BLaER1 treated with 17β-estradiol and CSF1 and Interleukin-3, amounts not matched to agents 10 nM and 100 nM (cell line): ENCODE data around the gene CNNM4.
"Not testable (repeated sequence)": the region's sequence is repeated elsewhere in the genome, so short reads cannot be mapped to it uniquely, and the experiment has no call there.

Source experiments
- H3K27ac ChIP-seq, 11 experiments: shearing (Covaris generic); formaldehyde crosslinking; 2 replicates each; pipeline ENCODE4 v1.8.1; 2022
- H3K27me3 ChIP-seq, 11 experiments: shearing (Covaris generic); formaldehyde crosslinking; 2 replicates each; pipeline ENCODE4 v1.8.1; 2022
- H3K36me3 ChIP-seq, 11 experiments: shearing (Covaris generic); formaldehyde crosslinking; 2 replicates each; pipeline ENCODE4 v1.8.1; 2022
- H3K4me1 ChIP-seq, 10 experiments: shearing (Covaris generic); formaldehyde crosslinking; 2 replicates each; pipeline ENCODE4 v1.8.1; 2022
- H3K4me2 ChIP-seq, 11 experiments: shearing (Covaris generic); formaldehyde crosslinking; 2 replicates each; pipeline ENCODE4 v1.8.1; 2022
- H3K4me3 ChIP-seq, 10 experiments: shearing (Covaris generic); formaldehyde crosslinking; 2 replicates each; pipeline ENCODE4 v1.8.1; 2022
- H3K9ac ChIP-seq, 11 experiments: shearing (Covaris generic); formaldehyde crosslinking; 2 replicates each; pipeline ENCODE4 v1.8.1; 2022
- H3K9me3 ChIP-seq, 11 experiments: shearing (Covaris generic); formaldehyde crosslinking; replicated peaks in 1 of 11; 2 replicates each; pipeline ENCODE4 v1.8.1; 2022
- H4K20me1 ChIP-seq, 11 experiments: shearing (Covaris generic); formaldehyde crosslinking; 2 replicates each; pipeline ENCODE4 v1.8.1; 2022
- Cebpa-rat ChIP-seq, 11 experiments: shearing (Covaris generic); IDR thresholded peaks; 2 replicates each; pipeline ENCODE4 v1.8.1; 2022

The CNNM4 gene

GRCh38 chr2:96802721-96803120 is 42.0 kb downstream of the CNNM4 start:
- no peak for TF ChIP-seq Cebpa-rat (IDR thresholded peaks at IDR 0.05)
- Histone ChIP-seq H3K4me2 (peak overlapping the region in 5 of 11 experiments; percentile 55 to 78 (median 63); a peak in 9 of 22 replicates), H3K4me1 (peaks cover 30 to 43% (median 36%) of the 10 kb centered on the region in 10 experiments), H3K27ac (peak overlapping the region in 3 of 11 experiments; percentile 11 to 26 (median 19); a peak in 3 of 22 replicates), H4K20me1 (peaks cover 0 to 2% (median 0%) of the 10 kb centered on the region in 11 experiments; a peak in 2 of 22 replicates), H3K27me3 (no peaks in the 10 kb centered on the region), H3K9me3 (peaks cover 0 to 6% (median 0%) of the 10 kb centered on the region in 11 experiments; a peak in 1 of 22 replicates), H3K36me3 (peaks cover 0 to 55% (median 29%) of the 10 kb centered on the region in 11 experiments; a peak in 18 of 22 replicates), H3K4me3 (no peak overlapping the region), H3K9ac (no peak overlapping the region; a peak in 1 of 22 replicates)

DNA sequence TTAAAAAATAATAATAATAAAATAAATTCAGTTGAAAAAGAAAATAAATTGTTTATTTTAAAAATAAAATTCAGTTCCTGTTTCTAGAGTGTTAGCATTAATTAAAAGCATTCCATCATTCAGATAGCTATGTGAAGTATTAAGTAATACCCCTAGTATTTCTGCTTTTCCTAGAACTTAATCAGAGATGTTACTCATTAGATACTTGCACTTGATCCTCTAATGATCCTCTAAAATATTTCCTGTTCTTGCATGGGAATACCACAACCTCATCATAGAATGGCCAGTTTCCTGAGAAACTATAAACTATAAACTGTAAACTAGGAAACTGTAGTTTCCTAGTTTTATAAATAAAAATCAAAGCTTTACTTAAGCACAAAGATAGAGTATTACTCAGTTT is 44.3 kb downstream of the CNNM4 start:
- H3K9me3 ChIP-seq: peaks cover 0 to 6% (median 0%) of the 10 kb centered on the region in 11 experiments; a peak in 1 of 22 replicates
- H3K27me3 ChIP-seq: no peaks in the 10 kb centered on the region
- H3K9ac ChIP-seq: no peak overlapping the region
- H4K20me1 ChIP-seq: peaks cover 0 to 18% (median 0%) of the 10 kb centered on the region in 11 experiments; a peak in 2 of 22 replicates
- H3K27ac ChIP-seq: no peak overlapping the region
- H3K36me3 ChIP-seq: peaks cover 0 to 50% (median 24%) of the 10 kb centered on the region in 11 experiments; a peak in 20 of 22 replicates
- H3K4me3 ChIP-seq: no peak overlapping the region
- no peak overlapping the region for H3K4me2 ChIP-seq
- peaks cover 30 to 40% (median 36%) of the 10 kb centered on the region in 10 experiments for H3K4me1 ChIP-seq
- no peak for TF ChIP-seq Cebpa-rat (IDR thresholded peaks at IDR 0.05)

- not testable (repeated sequence) for H3K27me3 ChIP-seq, H3K9me3 ChIP-seq, H3K4me3 ChIP-seq, H3K27ac ChIP-seq, H3K9ac ChIP-seq
- Histone ChIP-seq H3K4me2 (peak overlapping the region in 2 of 11 experiments; percentile 16 to 24; a peak in 2 of 22 replicates), H3K4me1 (peaks cover 22 to 31% (median 26%) of the 10 kb centered on the region in 10 experiments), H3K36me3 (peaks cover 0 to 57% (median 31%) of the 10 kb centered on the region in 11 experiments; a peak in 21 of 22 replicates), H4K20me1 (peaks cover 0 to 19% (median 0%) of the 10 kb centered on the region in 11 experiments; a peak in 1 of 22 replicates)
Observed at GRCh38 chr2:96805946-96806345, 45.2 kb downstream of the CNNM4 start.

DNA sequence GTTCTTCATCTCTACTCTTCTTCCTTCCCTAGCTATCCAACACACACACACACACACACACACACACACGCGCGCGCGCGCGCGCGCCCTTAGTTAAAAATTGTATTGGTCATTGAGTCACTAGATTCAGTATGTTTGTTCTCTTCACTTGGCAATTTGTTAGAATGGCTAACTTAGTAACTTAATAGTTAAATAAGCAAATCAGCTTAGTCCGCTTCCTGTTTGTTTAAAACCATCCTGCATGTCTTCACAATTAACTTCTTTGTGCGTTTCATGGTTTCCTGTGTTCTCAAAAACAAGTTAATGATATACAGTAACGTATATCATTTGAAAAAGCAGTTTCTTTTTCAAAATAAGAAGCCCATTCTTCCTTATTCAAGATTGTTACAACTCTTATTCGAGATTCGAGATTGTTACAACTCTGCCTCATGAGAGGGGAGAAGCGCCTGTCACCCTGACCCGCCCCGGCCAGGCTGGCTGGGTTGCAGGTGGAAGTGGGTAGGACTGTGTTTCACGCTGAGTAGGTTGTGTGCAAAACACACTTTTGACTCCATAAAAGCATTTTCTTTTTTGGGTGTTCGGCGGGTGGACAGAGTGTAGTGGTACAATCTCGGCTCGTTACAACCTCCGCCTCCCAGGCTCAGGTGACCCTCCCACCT is 45.9 kb downstream of the CNNM4 start:
- H4K20me1 ChIP-seq: peaks cover 0 to 19% (median 0%) of the 10 kb centered on the region in 11 experiments; a peak in 1 of 22 replicates
- no peaks in the 10 kb centered on the region for H3K27me3 ChIP-seq
- peaks cover 16 to 29% (median 25%) of the 10 kb centered on the region in 10 experiments for H3K4me1 ChIP-seq
- H3K9ac ChIP-seq: no peak overlapping the region; a peak in 1 of 22 replicates
- peak overlapping the region in 7 of 11 experiments; percentile 10 to 41 (median 16); a peak in 7 of 22 replicates for H3K4me2 ChIP-seq
- no peak overlapping the region for H3K4me3 ChIP-seq
- H3K9me3 ChIP-seq: peaks cover 0 to 6% (median 0%) of the 10 kb centered on the region in 11 experiments; a peak in 1 of 22 replicates
- peaks cover 0 to 57% (median 31%) of the 10 kb centered on the region in 11 experiments; a peak in 21 of 22 replicates for H3K36me3 ChIP-seq
- 0 out of 22 replicates have a peak overlapping the region, but pooled peaks of 1 of the 11 experiments have one; percentile 18 for H3K27ac ChIP-seq
- TF ChIP-seq Cebpa-rat (IDR thresholded peaks at IDR 0.05): no peak

GRCh38 chr2:96807127-96807471 is 46.4 kb downstream of the CNNM4 start:
- peaks cover 0 to 19% (median 0%) of the 10 kb centered on the region in 11 experiments; a peak in 1 of 22 replicates for H4K20me1 ChIP-seq
- peaks cover 0 to 6% (median 0%) of the 10 kb centered on the region in 11 experiments; a peak in 1 of 22 replicates for H3K9me3 ChIP-seq
- peak overlapping the region in 2 of 11 experiments; percentile 11 to 25; a peak in 2 of 22 replicates for H3K4me2 ChIP-seq
- no peak for TF ChIP-seq Cebpa-rat (IDR thresholded peaks at IDR 0.05)
- no peak overlapping the region for H3K4me3 ChIP-seq
- 0 out of 22 replicates have a peak overlapping the region, but pooled peaks of 1 of the 11 experiments have one; percentile 18 for H3K27ac ChIP-seq
- H3K4me1 ChIP-seq: peaks cover 11 to 29% (median 25%) of the 10 kb centered on the region in 10 experiments
- no peaks in the 10 kb centered on the region for H3K27me3 ChIP-seq
- H3K36me3 ChIP-seq: peaks cover 0 to 52% (median 31%) of the 10 kb centered on the region in 11 experiments; a peak in 20 of 22 replicates
- H3K9ac ChIP-seq: no peak overlapping the region; a peak in 2 of 22 replicates

DNA sequence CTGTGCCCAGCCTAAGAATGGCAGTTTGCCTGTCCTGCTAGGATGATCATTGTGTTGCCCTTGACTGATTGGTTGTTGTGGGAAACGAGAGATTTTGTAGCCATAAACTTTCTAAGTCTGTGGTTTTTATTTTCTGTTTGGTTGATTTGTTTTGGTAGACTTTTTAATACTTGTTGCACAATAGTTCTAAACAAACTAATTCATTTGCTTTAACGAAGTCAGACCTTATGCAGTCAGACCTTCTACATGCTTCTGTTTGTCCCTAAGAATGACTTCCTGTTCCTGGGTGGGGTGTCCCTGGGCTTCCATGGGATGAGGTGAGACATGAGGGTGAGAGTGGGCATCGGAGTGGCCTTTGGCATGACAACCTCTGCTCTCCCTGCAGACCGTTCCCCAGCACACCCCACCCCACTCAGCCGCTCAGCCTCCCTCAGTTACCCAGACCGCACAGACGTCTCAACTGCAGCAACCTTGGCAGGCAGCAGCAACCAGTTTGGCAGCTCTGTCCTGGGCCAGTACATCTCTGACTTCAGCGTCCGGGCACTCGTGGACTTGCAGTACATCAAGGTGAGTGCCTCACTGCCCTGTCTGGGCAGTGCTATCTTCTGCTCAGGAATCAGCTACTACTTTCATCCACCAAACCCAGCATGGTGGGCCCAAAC is 47.6 kb downstream of the CNNM4 start:
- no peaks in the 10 kb centered on the region for H3K27me3 ChIP-seq
- H4K20me1 ChIP-seq: peaks cover 0 to 19% (median 0%) of the 10 kb centered on the region in 11 experiments; a peak in 1 of 22 replicates
- TF ChIP-seq Cebpa-rat (IDR thresholded peaks at IDR 0.05): no peak; a peak in 1 of 22 replicates
- no peak overlapping the region for H3K27ac ChIP-seq
- H3K4me1 ChIP-seq: peaks cover 0 to 29% (median 23%) of the 10 kb centered on the region in 10 experiments; a peak in 14 of 20 replicates
- peaks cover 0 to 6% (median 0%) of the 10 kb centered on the region in 11 experiments; a peak in 1 of 22 replicates for H3K9me3 ChIP-seq
- no peak overlapping the region for H3K9ac ChIP-seq
- no peak overlapping the region for H3K4me3 ChIP-seq
- no peak overlapping the region for H3K4me2 ChIP-seq
- H3K36me3 ChIP-seq: peaks cover 0 to 50% (median 31%) of the 10 kb centered on the region in 11 experiments; a peak in 20 of 22 replicates

- Histone ChIP-seq H3K4me2 (no peak overlapping the region), H3K4me3 (no peak overlapping the region), H3K36me3 (peaks cover 0 to 44% (median 29%) of the 10 kb centered on the region in 11 experiments; a peak in 20 of 22 replicates), H3K27ac (no peak overlapping the region), H3K4me1 (peaks cover 0 to 29% (median 23%) of the 10 kb centered on the region in 10 experiments; a peak in 14 of 20 replicates), H3K9ac (no peak overlapping the region), H3K27me3 (no peaks in the 10 kb centered on the region), H3K9me3 (peaks cover 0 to 6% (median 0%) of the 10 kb centered on the region in 11 experiments; a peak in 1 of 22 replicates), H4K20me1 (peaks cover 0 to 19% (median 0%) of the 10 kb centered on the region in 11 experiments; a peak in 1 of 22 replicates)
- no peak for TF ChIP-seq Cebpa-rat (IDR thresholded peaks at IDR 0.05)
Observed at GRCh38 chr2:96809216-96809882, 48.6 kb downstream of the CNNM4 start.
